H1 (cell line): ENCODE results near the gene SLC7A10. TPM values are rescaled to one million over a fixed set of nuclear protein-coding genes. Genes with fewer than 3 reads are reported as not detected.

Source experiments
- CTCF ChIA-PET: fragments of 300-600 bp; sonication (Branson Sonifier 250); formaldehyde crosslinking; loops from one replicate; lab custom pipeline; 2021; ENCODE audit not compliant: partially characterized antibody; lab: Charles Lee
- POLR2A ChIA-PET: fragments of 300-600 bp; sonication (Branson Sonifier 250); formaldehyde crosslinking; loops from one replicate; lab custom pipeline; 2021; ENCODE audit warnings: inconsistent platforms; ENCODE audit not compliant: partially characterized antibody; lab: Charles Lee
- DNase-seq, 2 experiments: peaks; one replicate each; pipeline versions ENCODE4 v3.0.0 to v3.0.0-alpha.2; 2010 to 2022; ENCODE audit warnings: low spot score in 2 of 2, low read depth in 1 of 2, mixed read lengths in 1 of 2
- FAIRE-seq: peaks from 2 replicates; lab custom pipeline; 2011; peaks lifted over from hg19 to GRCh38; lab: Jason Lieb, UNC
- H2AFZ ChIP-seq: 2 replicates; pipeline ENCODE4 v1.8.1; 2012; ENCODE audit warnings: low read length, inconsistent platforms
- H2AK5ac ChIP-seq: 2 replicates; pipeline ENCODE4 v1.6.1; 2013; ENCODE audit warnings: low read depth, low read length
- H2BK120ac ChIP-seq: replicated peaks from 2 replicates; pipeline ENCODE3; 2013; ENCODE audit warnings: low read depth, low read length, inconsistent platforms
- H2BK12ac ChIP-seq: 2 replicates; pipeline ENCODE4 v1.6.1; 2013; ENCODE audit warnings: low read depth, low read length
- H2BK15ac ChIP-seq: 2 replicates; pipeline ENCODE4 v1.6.1; 2013; ENCODE audit warnings: low read length
- H2BK20ac ChIP-seq: 2 replicates; pipeline ENCODE4 v1.6.1; 2013; ENCODE audit warnings: low read length
- H2BK5ac ChIP-seq: 2 replicates; pipeline ENCODE4 v1.6.1; 2013; ENCODE audit warnings: low read depth, low read length
- H3K14ac ChIP-seq: 2 replicates; pipeline ENCODE4 v1.6.1; 2013; ENCODE audit warnings: inconsistent platforms; ENCODE audit not compliant: insufficient read length
- H3K18ac ChIP-seq: 2 replicates; pipeline ENCODE4 v1.6.1; 2013; ENCODE audit warnings: low read length; ENCODE audit errors: extremely low read depth
- H3K23ac ChIP-seq: 2 replicates; pipeline ENCODE4 v1.6.1; 2013; ENCODE audit warnings: inconsistent platforms; ENCODE audit not compliant: insufficient read length
- H3K23me2 ChIP-seq: 2 replicates; pipeline ENCODE4 v1.6.1; 2013; ENCODE audit warnings: low read depth, low read length
- H3K27ac ChIP-seq: 2 replicates; pipeline ENCODE4 v1.6.1; 2011; ENCODE audit warnings: low read depth, low read length, inconsistent platforms
- H3K27me3 ChIP-seq, 4 experiments: replicated peaks in 1 of 4; 1 replicate in 1 of 4; 2 replicates in 3 of 4; pipeline versions ENCODE4 v1.6.1 to v1.8.1; 2011 to 2013; ENCODE audit warnings: low read length in 3 of 4, mild to moderate bottlenecking in 3 of 4, inconsistent platforms in 2 of 4, mixed read lengths in 2 of 4, moderate library complexity in 1 of 4; ENCODE audit not compliant: control insufficient read depth in 3 of 4, insufficient read depth in 3 of 4; ENCODE audit errors: extremely low read depth in 1 of 4
- H3K36me3 ChIP-seq, 4 experiments: 2 replicates each; pipeline versions ENCODE4 v1.6.1 to v1.8.1; 2011 to 2013; ENCODE audit warnings: mild to moderate bottlenecking in 4 of 4, low read length in 3 of 4, moderate library complexity in 2 of 4, control low read depth in 1 of 4, inconsistent platforms in 1 of 4; ENCODE audit not compliant: insufficient read depth in 4 of 4, control insufficient read depth in 2 of 4
- H3K4ac ChIP-seq: replicated peaks from 2 replicates; pipeline ENCODE3; 2013; ENCODE audit warnings: low read length, low read depth, mixed read lengths, inconsistent platforms; ENCODE audit not compliant: insufficient read length
- H3K4me1 ChIP-seq, 4 experiments: replicated peaks in 1 of 4; 1 replicate in 1 of 4; 2 replicates in 3 of 4; pipeline versions ENCODE4 v1.6.1 to v1.8.1; 2011 to 2013; ENCODE audit warnings: low read length in 3 of 4, inconsistent platforms in 2 of 4, mixed read lengths in 1 of 4; ENCODE audit not compliant: insufficient read depth in 4 of 4, control insufficient read depth in 3 of 4
- H3K4me2 ChIP-seq, 2 experiments: 2 replicates each; pipeline versions ENCODE4 v1.6.1 to v1.8.1; 2011 to 2013; ENCODE audit warnings: low read depth in 2 of 2, low read length in 2 of 2, control low read depth in 1 of 2, inconsistent platforms in 1 of 2, mild to moderate bottlenecking in 1 of 2; ENCODE audit not compliant: insufficient read depth in 1 of 2
- H3K4me3 ChIP-seq, 4 experiments: fragments of 200-600, 300-600 bp in 1 of 4; sonication (generic), shearing (Covaris generic), sonication (Bioruptor Twin) in 1 of 4; 2 replicates each; pipeline versions ENCODE4 v1.5.1 to v1.8.1; 2011 to 2016; ENCODE audit warnings: low read length in 4 of 4, low read depth in 3 of 4, control low read depth in 2 of 4, inconsistent platforms in 2 of 4, mild to moderate bottlenecking in 2 of 4, mixed read lengths in 1 of 4, moderate library complexity in 1 of 4; ENCODE audit not compliant: insufficient read depth in 2 of 4; ENCODE audit errors: extremely low read depth in 1 of 4
- H3K56ac ChIP-seq: replicated peaks from 2 replicates; pipeline ENCODE3; 2013; ENCODE audit warnings: low read depth, mild to moderate bottlenecking, mixed read lengths, low read length, inconsistent platforms; ENCODE audit not compliant: insufficient read length
- H3K79me1 ChIP-seq: 2 replicates; pipeline ENCODE4 v1.6.1; 2013; ENCODE audit warnings: low read depth, low read length, control low read depth
- H3K79me2 ChIP-seq, 2 experiments: 2 replicates each; pipeline versions ENCODE4 v1.6.1 to v1.8.1; 2012 to 2013; ENCODE audit warnings: low read length in 2 of 2, mild to moderate bottlenecking in 2 of 2, inconsistent platforms in 1 of 2; ENCODE audit not compliant: insufficient read depth in 2 of 2, control insufficient read depth in 1 of 2
- H3K9ac ChIP-seq, 4 experiments: replicated peaks in 1 of 4; 1 replicate in 1 of 4; 2 replicates in 3 of 4; pipeline versions ENCODE4 v1.6.1 to v1.8.1; 2011 to 2013; ENCODE audit warnings: low read depth in 3 of 4, low read length in 3 of 4, control low read depth in 2 of 4, mild to moderate bottlenecking in 2 of 4, moderate library complexity in 2 of 4, inconsistent platforms in 1 of 4; ENCODE audit errors: extremely low read depth in 1 of 4
- H3K9me3 ChIP-seq, 2 experiments: 2 replicates each; pipeline versions ENCODE4 v1.6.1 to v1.8.1; 2012 to 2013; ENCODE audit warnings: mild to moderate bottlenecking in 2 of 2, moderate library complexity in 2 of 2, control low read depth in 1 of 2, inconsistent platforms in 1 of 2, low read depth in 1 of 2, low read length in 1 of 2, mixed read lengths in 1 of 2; ENCODE audit not compliant: insufficient read depth in 2 of 2
- H4K20me1 ChIP-seq, 2 experiments: replicated peaks in 1 of 2; 2 replicates each; pipeline versions ENCODE3 to v1.8.1; 2011 to 2013; ENCODE audit warnings: inconsistent platforms in 2 of 2, low read length in 2 of 2, mild to moderate bottlenecking in 1 of 2; ENCODE audit not compliant: insufficient read depth in 2 of 2, control insufficient read depth in 1 of 2
- H4K5ac ChIP-seq: 2 replicates; pipeline ENCODE4 v1.6.1; 2013; ENCODE audit warnings: low read length, low read depth, mixed read lengths, inconsistent platforms; ENCODE audit not compliant: insufficient read length
- H4K8ac ChIP-seq: 2 replicates; pipeline ENCODE4 v1.8.0; 2013; ENCODE audit warnings: mild to moderate bottlenecking, moderate library complexity, low read length, inconsistent platforms; ENCODE audit not compliant: insufficient read depth; ENCODE audit errors: extremely low read depth
- H4K91ac ChIP-seq: replicated peaks from 2 replicates; pipeline ENCODE3; 2013; ENCODE audit warnings: low read length, mixed read lengths, inconsistent platforms; ENCODE audit not compliant: insufficient read length
- BCL11A ChIP-seq, 2 experiments: IDR thresholded peaks; one replicate each; pipeline ENCODE4 v1.6.1; 2011; ENCODE audit warnings: low read depth in 2 of 2, low read length in 2 of 2, mild to moderate bottlenecking in 2 of 2
- EZH2 ChIP-seq: fragments of 200-600 bp; sonication (generic); IDR thresholded peaks from 2 replicates; pipeline ENCODE4 v1.7.1; 2012; ENCODE audit warnings: low read depth, mild to moderate bottlenecking, moderate library complexity, low read length, inconsistent platforms; ENCODE audit not compliant: severe bottlenecking
- RFX5 ChIP-seq: IDR thresholded peaks from 2 replicates; pipeline ENCODE4 v1.6.1; 2011; ENCODE audit warnings: low read depth, low read length, improper control_type of control experiment, borderline replicate concordance
- WGBS, 2 experiments: shearing (Covaris generic) in 1 of 2; methylation state at CpG; one replicate each; pipeline versions ENCODE4 v1.1.6 to v1.1.7; 2013 to 2015; ENCODE audit warnings: low lambda C conversion rate in 2 of 2, mixed read lengths in 2 of 2, inconsistent platforms in 1 of 2, low coverage in 1 of 2, missing lambda C conversion rate in 1 of 2; ENCODE audit not compliant: insufficient replicate concordance in 2 of 2, insufficient coverage in 1 of 2, insufficient read length in 1 of 2; ENCODE audit errors: extremely low coverage in 1 of 2, missing lambda C conversion rate in 1 of 2; 5-methylcytosine and 5-hydroxymethylcytosine counted together
- polyA plus RNA-seq, 7 experiments: library from polyadenylated mRNA; depleted of rRNA in 3 of 7; stranded (reverse) in 5 of 7; unstranded in 2 of 7; fragments of >200 nt in 5 of 7; fragments of 200-250 nt in 2 of 7; gene quantifications; 1 replicate in 5 of 7; 2 replicates in 1 of 7; 4 replicates in 1 of 7; pipeline versions ENCODE4 v1.2.1 to v1.2.3, GENCODE V29; 2011 to 2013; ENCODE audit warnings: missing spikeins in 2 of 7, mixed read lengths in 2 of 7
- total RNA-seq: library from RNA; stranded (reverse); fragmentation: NEBNext Ultra II Directional; extraction: Animal tissue kit (Norgen Biotek cat#: 25700); gene quantifications from 2 replicates; pipeline ENCODE4 v1.2.1, GENCODE V29; 2021

SLC7A10 gene
- total and polyA plus RNA-seq, 2 of the 8 experiments (the other 6 are each of a cell fraction or from before 2014, with no cell fraction given), result 3.7 to 7.1 TPM

GRCh38 chr19:33255781-33256180, 30.1 kb upstream of the SLC7A10 start:
- Histone ChIP-seq H4K91ac (no peak overlapping the region), H4K5ac (no peak overlapping the region), H4K8ac (no peak overlapping the region), H3K27ac (no peak overlapping the region), H2BK120ac (no peak overlapping the region), H2BK5ac (no peak overlapping the region), H2AFZ (no peak overlapping the region), H3K4me3 (no peak overlapping the region), H3K18ac (no peak overlapping the region), H3K4me2 (no peak overlapping the region), H4K20me1 (no peaks in the 10 kb centered on the region), H2AK5ac (no peak overlapping the region), H2BK12ac (no peak overlapping the region), H3K9ac (no peak overlapping the region), H3K4me1 (peaks cover 0 to under 1% (median under 1%) of the 10 kb centered on the region in 4 experiments; a peak in 4 of 7 replicates), H3K9me3 (no peaks in the 10 kb centered on the region), H3K56ac (no peak overlapping the region), H3K4ac (no peak overlapping the region), H3K14ac (no peak overlapping the region), H3K79me1 (no peaks in the 10 kb centered on the region), H3K79me2 (no peaks in the 10 kb centered on the region), H3K27me3 (no peaks in the 10 kb centered on the region; a peak in 1 of 7 replicates), H3K23ac (no peak overlapping the region), H2BK15ac (no peak overlapping the region), H2BK20ac (no peak overlapping the region), H3K23me2 (no peaks in the 10 kb centered on the region), H3K36me3 (no peaks in the 10 kb centered on the region)
- no peak for DNase-seq
- no peak for FAIRE-seq
- POLR2A ChIA-PET, result interaction anchor here (1.1 to 2.0 kb wide), 3 partner anchors 10 to 119 kb away, joined by 3 to 8 read pairs (median 5); no protein-coding TSS in a partner anchor
- no peak for TF ChIP-seq EZH2
- no peak for TF ChIP-seq BCL11A (IDR thresholded peaks at IDR 0.05; ENCODE audit: low read depth in 2 of 2, low read length in 2 of 2)
- no peak for TF ChIP-seq RFX5
- 84% methylated on average over 7 of the region's 7 CpGs; no CpG with 5 or more reads in 1 of the 2 experiments for WGBS, 2 experiments
- CTCF ChIA-PET, result interaction anchor here (0.7 to 2.6 kb wide), 12 partner anchors 9 to 242 kb away, joined by 3 to 14 read pairs (median 3); partner anchors contain the start of gene CEBPA
